GM12874 (cell line): Measurements from ENCODE around the gene WNT10A.

Source experiments
- CTCF ChIP-seq: IDR thresholded peaks from 2 replicates; pipeline ENCODE4 v1.5.1; 2011; ENCODE audit warnings: low read depth, mild to moderate bottlenecking, control low read depth, low read length, moderate library complexity; ENCODE audit not compliant: insufficient read depth

WNT10A gene

GRCh38 chr2:218865396-218865795 lies 15.3 kb upstream of the WNT10A start:
- TF ChIP-seq CTCF: no peak

- TF ChIP-seq CTCF: no peak
Measured at GRCh38 chr2:218865999-218866398, 14.7 kb upstream of the WNT10A start.

- TF ChIP-seq CTCF: no peak
Measured at GRCh38 chr2:218867900-218868299, 12.8 kb upstream of the WNT10A start.

- TF ChIP-seq CTCF: no peak
Measured at GRCh38 chr2:218869064-218869463, 11.6 kb upstream of the WNT10A start.

- TF ChIP-seq CTCF: no peak
Measured at GRCh38 chr2:218870984-218871344, 9.7 kb upstream of the WNT10A start.

- no peak for TF ChIP-seq CTCF
Measured at GRCh38 chr2:218871345-218872302, 9.0 kb upstream of the WNT10A start.

- no peak for TF ChIP-seq CTCF
Measured at GRCh38 chr2:218872645-218873358, 7.8 kb upstream of the WNT10A start.
